ENCODE results near the gene RUNDC1.

GRCh38 chr17:43033948-43034881, 53.9 kb downstream of the RUNDC1 start:
- TF ChIP-seq CTCF (IDR thresholded peaks at IDR 0.05) (no peak), ZFX (IDR thresholded peaks at IDR 0.05; ENCODE audit: borderline replicate concordance) (no peak)

Measured in 22Rv1 (cell line).